NCI-H774 (cell line): ENCODE results near the gene ADIRF.
"Not testable (repeated sequence)": the region's sequence is repeated elsewhere in the genome, so short reads cannot be mapped to it uniquely, and the experiment has no call there.

Source experiments
- DNase-seq: peaks from one replicate; lab custom pipeline; 2025; lab: John Stamatoyannopoulos, UW

ADIRF gene

GRCh38 chr10:86960863-86961434, 7.3 kb upstream of the ADIRF start:
- DNase-seq = no peak

GRCh38 chr10:86961481-86962091, 6.7 kb upstream of the ADIRF start:
- no peak for DNase-seq

- DNase-seq = no peak
These were observed 5.9 kb upstream of the ADIRF start for GRCh38 chr10:86962136-86962980.

GRCh38 chr10:86962981-86963310, 5.3 kb upstream of the ADIRF start:
- DNase-seq = no peak

- DNase-seq = no peak
These were observed 4.9 kb upstream of the ADIRF start for GRCh38 chr10:86963341-86963919.

GRCh38 chr10:86964061-86964846, 4.0 kb upstream of the ADIRF start:
- no peak for DNase-seq

- no peak for DNase-seq
These were observed 3.5 kb upstream of the ADIRF start for GRCh38 chr10:86964847-86965190.

GRCh38 chr10:86965986-86966654, 2.2 kb upstream of the ADIRF start:
- DNase-seq = no peak

- DNase-seq = no peak
These were observed 771 bp upstream of the ADIRF start for GRCh38 chr10:86967481-86967941.

GRCh38 chr10:86968994-86969355, 693 bp downstream of the ADIRF start:
- DNase-seq = no peak

GRCh38 chr10:86969421-86970041, 1.2 kb downstream of the ADIRF start:
- DNase-seq = no peak

GRCh38 chr10:86970162-86970981, 2.1 kb downstream of the ADIRF start:
- DNase-seq = no peak

- DNase-seq = no peak
These were observed 2.6 kb downstream of the ADIRF start for GRCh38 chr10:86970982-86971231.

- DNase-seq = peak; percentile 43
These were observed 3.1 kb downstream of the ADIRF start for GRCh38 chr10:86971232-86971991.

GRCh38 chr10:86972613-86973380, 4.5 kb downstream of the ADIRF start:
- DNase-seq = no peak

GRCh38 chr10:86974484-86974883, 6.2 kb downstream of the ADIRF start:
- DNase-seq = no peak

- no peak for DNase-seq
These were observed 8.2 kb downstream of the ADIRF start for GRCh38 chr10:86976362-86977056.

- DNase-seq = not testable (repeated sequence)
These were observed 10.2 kb downstream of the ADIRF start for GRCh38 chr10:86978457-86978856.
